DLD1 (cell line): ENCODE measurements around the gene PADI2.
"Not testable (repeated sequence)": the region's sequence is repeated elsewhere in the genome, so short reads cannot be mapped to it uniquely, and the experiment has no call there.

Source experiments
- in situ Hi-C: cut with HindIII; loops from 2 replicates; pipeline ENCODE4 v1.10.0; 2017; ENCODE audit warnings: low sequenced_read_pairs

Gene PADI2

GRCh38 chr1:17086751-17087150 is 32.5 kb downstream of the PADI2 start:
- in situ Hi-C loops: no loop called here

GRCh38 chr1:17084787-17085186 is 34.5 kb downstream of the PADI2 start:
- in situ Hi-C loops: no loop called here

DNA sequence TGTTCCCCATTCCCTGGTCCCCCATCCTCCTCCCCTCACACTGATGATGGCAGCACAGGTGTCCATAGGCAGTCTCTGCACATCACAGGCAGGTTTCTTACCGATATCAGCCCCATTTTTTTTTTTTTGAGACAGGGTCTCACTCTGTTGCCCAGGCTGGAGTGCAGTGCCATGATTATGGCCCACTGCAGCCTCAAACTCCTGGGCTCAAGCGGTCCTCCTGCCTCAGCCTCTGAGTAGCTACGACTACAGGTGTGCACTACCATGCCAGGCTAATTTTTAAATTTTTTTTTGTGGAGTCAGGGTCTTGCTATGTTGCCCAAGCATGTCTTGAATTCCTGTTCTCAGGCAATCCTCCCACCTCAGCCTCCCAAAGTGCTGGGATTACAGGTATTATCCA is 36.5 kb downstream of the PADI2 start:
- in situ Hi-C loops: no loop called here

DNA sequence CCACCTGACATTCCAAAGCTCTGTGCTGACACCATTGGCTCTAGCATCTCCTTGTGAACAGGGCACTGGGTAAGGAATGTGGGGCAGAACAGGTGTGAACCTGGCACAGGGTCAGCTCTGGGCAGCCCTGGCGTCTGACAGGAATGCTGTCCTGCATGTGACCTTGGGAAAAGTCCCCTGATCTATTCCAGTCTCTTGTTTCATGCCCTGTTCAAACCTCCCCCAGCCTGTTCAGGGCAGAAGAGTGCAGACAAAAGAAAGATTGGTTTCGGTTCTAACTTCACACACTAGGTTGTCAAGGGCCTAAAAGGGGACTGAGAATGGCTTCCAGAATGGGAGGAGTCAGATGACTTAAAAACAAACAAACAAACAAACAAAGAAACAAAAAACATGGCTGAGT is 37.8 kb downstream of the PADI2 start:
- in situ Hi-C loops: no loop called here

- in situ Hi-C loops: no loop called here
Observed at GRCh38 chr1:17080880-17081279, 38.4 kb downstream of the PADI2 start.

- in situ Hi-C loops: no loop called here
Observed at GRCh38 chr1:17080085-17080759, 39.0 kb downstream of the PADI2 start.

GRCh38 chr1:17078991-17079868 is 40.0 kb downstream of the PADI2 start:
- in situ Hi-C loops: no loop called here

DNA sequence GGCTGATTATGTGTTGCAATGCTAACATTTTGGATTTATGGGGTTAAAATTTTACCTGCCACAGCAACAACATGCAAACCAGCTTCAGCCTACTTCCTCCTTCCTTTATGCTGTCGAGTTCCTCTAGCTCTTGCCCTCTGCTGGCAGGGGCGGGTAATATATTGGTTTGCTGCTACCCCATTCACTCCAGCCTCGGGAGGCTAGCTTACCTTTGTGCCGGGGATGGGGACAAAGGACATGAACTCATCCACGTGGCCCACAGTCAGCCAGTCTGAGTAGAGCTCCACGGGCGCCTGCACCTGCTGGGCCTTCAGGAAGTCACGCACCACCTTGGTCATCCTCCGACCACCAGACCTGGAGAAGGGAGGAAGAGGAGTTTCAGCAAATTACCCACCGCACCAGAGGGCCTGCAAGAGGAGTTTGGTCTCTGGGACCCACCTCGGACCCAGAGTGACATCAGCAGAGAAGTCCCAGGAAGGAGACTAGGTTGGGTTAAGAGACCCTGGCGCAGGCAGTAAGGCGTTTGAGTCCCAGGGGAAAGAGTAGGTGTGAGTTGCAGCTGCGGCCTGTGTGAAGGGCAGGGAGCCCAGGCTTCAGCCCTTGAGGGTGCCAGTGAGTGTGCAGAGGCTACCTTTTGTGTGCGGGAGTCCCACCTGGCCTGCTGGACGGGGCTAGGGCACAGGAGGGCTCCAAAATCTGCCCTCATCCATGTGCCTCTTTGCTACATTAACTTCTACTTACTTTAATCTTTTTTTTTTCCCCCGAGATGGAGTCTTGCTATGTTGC is 43.6 kb downstream of the PADI2 start:
- in situ Hi-C loops: no loop called here

GRCh38 chr1:17071794-17072193 is 47.5 kb downstream of the PADI2 start:
- in situ Hi-C loops: no loop called here

DNA sequence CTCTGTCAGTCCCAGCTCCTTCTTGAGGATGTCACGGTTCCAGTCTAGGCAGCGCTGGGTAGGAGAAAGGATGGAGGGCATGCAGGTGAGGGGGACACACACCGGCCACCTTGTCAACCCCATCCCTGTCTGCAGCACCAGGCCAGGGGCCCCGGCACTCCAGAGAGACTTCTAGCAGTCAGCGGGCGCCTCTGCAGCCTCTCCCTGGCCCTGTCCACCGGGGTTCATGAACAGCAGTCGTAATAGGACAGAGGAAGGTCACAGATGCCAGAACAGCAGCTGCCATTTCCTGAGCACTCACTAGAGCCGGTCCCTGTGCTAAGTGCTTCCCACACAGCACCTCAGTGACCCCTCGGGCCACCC is 49.1 kb downstream of the PADI2 start:
- in situ Hi-C loops: no loop called here

DNA sequence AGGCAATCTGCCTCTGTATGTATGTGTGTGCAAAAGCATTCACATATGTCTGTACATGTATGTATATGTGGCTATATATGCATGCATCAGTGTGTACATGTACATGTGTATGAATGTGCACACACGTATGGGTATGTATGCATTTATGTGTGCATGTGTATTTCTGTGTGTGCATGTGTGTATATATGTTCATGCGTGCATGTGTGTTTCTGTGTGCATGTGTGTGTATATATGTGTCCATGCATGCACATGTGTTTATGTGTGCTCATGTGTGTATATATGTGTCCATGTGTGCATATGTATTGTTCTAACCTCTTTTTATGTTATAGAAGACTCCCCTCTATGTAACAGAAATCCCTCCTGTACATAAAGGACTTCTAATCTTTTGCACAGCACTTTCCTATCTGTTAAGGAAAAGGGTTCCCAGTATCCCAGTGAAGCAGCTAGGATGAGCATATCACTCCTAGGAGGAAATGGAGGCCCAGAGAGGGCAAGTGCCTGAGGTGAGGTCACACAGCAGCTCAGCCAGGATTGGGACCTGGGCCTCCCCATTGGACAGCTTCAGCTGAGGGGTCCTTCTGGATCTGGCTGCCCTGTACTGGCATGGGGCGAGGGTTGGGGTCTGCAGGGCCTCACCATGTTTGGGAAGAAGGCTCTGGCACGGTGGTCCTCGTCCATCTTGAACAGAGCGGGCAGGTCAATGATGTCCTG is 49.6 kb downstream of the PADI2 start:
- in situ Hi-C loops: no loop called here

DNA sequence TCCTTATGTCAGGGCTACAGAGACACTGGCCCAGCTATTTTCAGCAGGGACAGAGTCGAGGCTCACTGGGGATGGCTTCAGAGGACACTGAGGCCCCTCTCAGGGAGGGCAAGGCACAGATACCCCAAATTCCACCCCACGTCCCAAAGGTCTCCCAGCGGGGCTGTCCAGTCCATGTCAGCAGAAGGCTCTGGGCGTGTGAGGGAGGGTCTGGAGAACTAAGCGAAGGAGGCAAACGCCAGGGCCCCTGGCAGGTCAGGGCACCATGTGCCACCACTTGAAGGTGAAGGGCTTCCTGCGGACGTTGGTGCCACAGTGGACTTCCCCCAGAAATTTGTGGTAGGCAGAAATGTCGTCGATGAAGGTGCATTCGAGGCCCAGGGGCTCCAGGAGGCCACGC is 50.5 kb downstream of the PADI2 start:
- in situ Hi-C loops: no loop called here

DNA sequence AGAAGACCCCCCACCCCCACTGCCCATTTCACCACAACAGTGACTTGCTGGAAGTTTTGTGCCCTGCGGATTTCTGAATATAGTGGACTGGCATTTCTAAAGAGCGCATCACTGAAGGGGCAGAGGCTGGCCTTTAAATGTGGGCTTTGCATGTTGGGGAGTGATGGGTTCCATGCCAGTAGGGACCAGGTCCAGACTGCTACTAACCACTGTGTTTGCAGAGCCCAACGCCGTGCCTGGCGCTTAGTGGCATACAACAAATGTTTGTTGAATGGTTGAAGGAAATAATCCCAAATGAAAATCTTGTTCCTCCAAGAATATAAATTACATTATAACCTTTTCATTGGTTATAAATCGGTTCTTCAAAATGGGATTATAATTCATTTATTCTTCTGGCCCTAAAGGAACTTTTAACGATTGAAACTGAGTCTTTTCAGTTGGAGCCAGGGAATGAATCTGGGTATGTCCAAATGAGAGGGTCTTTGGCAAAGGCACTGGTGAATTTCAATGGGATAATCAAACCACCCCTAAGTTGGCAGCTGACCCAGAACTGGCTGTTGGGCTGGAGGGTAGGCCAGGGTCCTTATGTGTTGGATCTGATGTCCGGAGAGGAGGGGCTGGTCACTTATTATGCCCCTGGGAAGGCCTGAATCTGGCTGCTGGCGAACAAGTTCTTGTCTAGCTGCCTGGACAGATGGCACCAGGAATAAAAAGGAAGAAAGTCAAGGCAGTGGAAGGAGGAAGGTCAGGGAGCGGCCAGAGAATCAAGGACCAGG is 51.6 kb downstream of the PADI2 start:
- in situ Hi-C loops: no loop called here

GRCh38 chr1:17067069-17067426 is 52.2 kb downstream of the PADI2 start:
- in situ Hi-C loops: no loop called here

GRCh38 chr1:17066361-17067068 is 52.7 kb downstream of the PADI2 start:
- in situ Hi-C loops: no loop called here

DNA sequence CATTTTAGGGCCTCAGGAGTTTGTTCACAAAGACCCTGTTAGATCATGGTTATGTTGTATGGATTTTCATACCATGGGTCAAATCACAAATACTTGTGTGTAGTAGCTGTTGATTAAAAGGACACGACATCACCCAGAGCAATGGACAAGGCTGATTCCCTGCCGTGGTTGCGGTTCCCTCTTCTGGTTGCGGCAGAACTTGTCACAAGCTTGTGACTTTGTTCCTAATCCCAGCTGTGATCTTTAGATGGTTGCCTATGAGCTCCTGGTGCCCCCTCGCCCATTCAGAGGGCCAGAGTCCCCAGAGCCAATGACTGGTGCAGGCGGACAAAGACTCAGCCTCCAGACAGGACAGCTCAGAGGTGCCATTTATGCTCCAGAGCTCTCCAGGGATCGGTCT is 53.6 kb downstream of the PADI2 start:
- in situ Hi-C loops: no loop called here

DNA sequence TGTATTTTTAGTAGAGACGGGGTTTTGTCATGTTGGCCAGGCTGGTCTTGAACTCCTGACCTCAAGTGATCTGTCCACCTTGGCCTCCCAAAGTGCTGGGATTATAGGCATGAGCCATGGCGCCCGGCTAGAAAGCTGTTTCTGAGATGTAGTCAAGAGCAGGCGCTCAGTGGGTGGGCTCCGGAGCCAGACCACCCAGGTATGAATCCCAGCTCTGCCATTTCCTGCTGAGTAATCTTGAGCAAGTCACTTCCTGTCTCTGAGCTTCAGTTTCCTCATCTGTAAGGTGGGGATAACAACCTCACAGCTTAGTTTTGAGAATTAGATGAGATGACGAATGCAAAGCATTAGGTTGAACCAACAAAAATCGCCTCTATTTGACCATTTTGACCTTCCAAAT is 56.5 kb downstream of the PADI2 start:
- in situ Hi-C loops: not testable (repeated sequence)

DNA sequence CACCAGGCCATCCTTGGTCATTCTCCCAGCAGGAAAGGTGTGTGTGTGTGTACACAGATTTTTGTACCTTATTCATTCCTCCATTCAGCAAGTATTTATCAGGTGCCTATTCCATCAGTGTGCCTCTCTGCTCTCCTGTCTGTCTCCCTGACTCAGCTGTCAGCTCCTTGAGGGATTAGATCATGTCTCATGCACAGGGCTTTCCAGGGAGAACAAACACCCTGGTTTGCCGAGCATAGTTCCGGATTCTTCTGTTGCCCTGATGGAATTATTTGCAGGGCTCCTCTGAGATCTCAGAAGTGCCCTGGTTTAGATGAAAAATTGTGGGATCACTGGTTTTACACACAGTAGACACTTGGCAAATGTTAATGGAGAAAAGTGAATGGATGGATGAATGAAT is 57.4 kb downstream of the PADI2 start:
- in situ Hi-C loops: no loop called here

DNA sequence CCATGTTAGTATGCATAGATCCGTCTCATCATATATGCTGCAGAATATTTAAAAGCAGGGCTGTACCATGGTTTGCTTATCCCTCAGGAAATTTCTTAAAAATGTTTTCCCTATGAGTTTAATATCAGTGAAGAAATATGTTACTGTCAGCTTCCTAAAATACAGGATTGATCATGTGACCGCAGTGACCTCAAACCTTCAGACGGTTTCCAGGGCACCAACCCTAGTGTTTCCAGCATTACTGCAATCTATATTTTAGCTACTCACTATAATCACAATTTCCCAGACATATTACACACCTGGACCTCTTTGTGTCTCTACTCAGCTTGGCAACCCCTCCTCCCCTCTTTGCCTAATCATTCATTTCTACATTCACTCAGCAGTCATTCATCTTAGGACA is 57.8 kb downstream of the PADI2 start:
- in situ Hi-C loops: no loop called here

- in situ Hi-C loops: no loop called here
Observed at GRCh38 chr1:17060306-17060749, 58.9 kb downstream of the PADI2 start.
